H9 (cell line): ENCODE data around the gene CTU2. TPM values are rescaled to one million over a fixed set of nuclear protein-coding genes. Genes with fewer than 3 reads are reported as not detected.

ENCODE experiments used
- DNase-seq: peaks from one replicate; pipeline ENCODE4 v3.0.0-alpha.2; 2017
- H2AFZ ChIP-seq: one replicate; pipeline ENCODE4 v1.6.1; 2013; ENCODE audit warnings: mild to moderate bottlenecking, low read length, control low read depth, moderate library complexity
- H2AK5ac ChIP-seq: 2 replicates; pipeline ENCODE4 v1.6.1; 2013; ENCODE audit warnings: low read length, control low read depth, mixed read lengths; ENCODE audit not compliant: insufficient read length
- H2BK120ac ChIP-seq: one replicate; pipeline ENCODE4 v1.6.1; 2013; ENCODE audit warnings: low read depth, mild to moderate bottlenecking, low read length, control low read depth, inconsistent platforms; ENCODE audit not compliant: poor library complexity, severe bottlenecking
- H2BK12ac ChIP-seq: 2 replicates; pipeline ENCODE4 v1.6.1; 2013; ENCODE audit warnings: low read length, control low read depth, mixed read lengths, low read depth; ENCODE audit not compliant: insufficient read length
- H2BK15ac ChIP-seq: 2 replicates; pipeline ENCODE4 v1.6.1; 2013; ENCODE audit warnings: low read depth, low read length, control low read depth
- H2BK20ac ChIP-seq: one replicate; pipeline ENCODE4 v1.6.1; 2013; ENCODE audit warnings: low read depth, mild to moderate bottlenecking, low read length, control low read depth, inconsistent platforms; ENCODE audit not compliant: poor library complexity, severe bottlenecking
- H2BK5ac ChIP-seq: 2 replicates; pipeline ENCODE4 v1.6.1; 2013; ENCODE audit warnings: low read length, control low read depth, mixed read lengths; ENCODE audit not compliant: insufficient read length
- H3K14ac ChIP-seq: 2 replicates; pipeline ENCODE4 v1.6.1; 2013; ENCODE audit warnings: low read length, control low read depth; ENCODE audit not compliant: insufficient read depth
- H3K18ac ChIP-seq: 2 replicates; pipeline ENCODE4 v1.6.1; 2013; ENCODE audit warnings: low read depth, mild to moderate bottlenecking, mixed read lengths, low read length, control low read depth; ENCODE audit not compliant: insufficient read length
- H3K23ac ChIP-seq: 2 replicates; pipeline ENCODE4 v1.6.1; 2013; ENCODE audit warnings: low read length, control low read depth, mixed read lengths, low read depth; ENCODE audit not compliant: insufficient read length
- H3K23me2 ChIP-seq: 2 replicates; pipeline ENCODE4 v1.6.1; 2013; ENCODE audit warnings: low read depth, mild to moderate bottlenecking, mixed read lengths, low read length, control low read depth; ENCODE audit not compliant: insufficient read length, poor library complexity, severe bottlenecking
- H3K27ac ChIP-seq: 2 replicates; pipeline ENCODE4 v1.5.1; 2013; ENCODE audit warnings: low read length, control low read depth, mixed read lengths, low read depth; ENCODE audit not compliant: insufficient read length
- H3K27me3 ChIP-seq: 2 replicates; pipeline ENCODE4 v1.6.1; 2013; ENCODE audit warnings: low read length, control low read depth, inconsistent platforms; ENCODE audit not compliant: insufficient read depth
- H3K4ac ChIP-seq: 2 replicates; pipeline ENCODE4 v1.6.1; 2013; ENCODE audit warnings: low read depth, mild to moderate bottlenecking, control low read depth, inconsistent platforms, low read length, moderate library complexity
- H3K4me1 ChIP-seq: 2 replicates; pipeline ENCODE4 v1.6.1; 2013; ENCODE audit warnings: low read length, control low read depth, inconsistent platforms; ENCODE audit not compliant: insufficient read depth
- H3K4me2 ChIP-seq: 2 replicates; pipeline ENCODE4 v1.6.1; 2013; ENCODE audit warnings: low read length, control low read depth, mixed read lengths; ENCODE audit not compliant: insufficient read length, insufficient read depth
- H3K56ac ChIP-seq: 2 replicates; pipeline ENCODE4 v1.6.1; 2013; ENCODE audit warnings: low read depth, mild to moderate bottlenecking, mixed read lengths, low read length, control low read depth; ENCODE audit not compliant: insufficient read length
- H3K79me1 ChIP-seq: 2 replicates; pipeline ENCODE4 v1.6.1; 2013; ENCODE audit warnings: low read depth, mild to moderate bottlenecking, moderate library complexity, low read length, control low read depth, inconsistent platforms; ENCODE audit not compliant: insufficient read depth, poor library complexity, severe bottlenecking
- H3K79me2 ChIP-seq: 2 replicates; pipeline ENCODE4 v1.6.1; 2013; ENCODE audit warnings: low read length, control low read depth, inconsistent platforms; ENCODE audit not compliant: insufficient read depth
- H3K9ac ChIP-seq: 2 replicates; pipeline ENCODE4 v1.6.1; 2013; ENCODE audit warnings: low read length, control low read depth, mixed read lengths; ENCODE audit not compliant: insufficient read length; ENCODE audit errors: extremely low read depth
- H3K9me3 ChIP-seq: one replicate; pipeline ENCODE4 v1.6.1; 2013; ENCODE audit warnings: low read depth, low read length, inconsistent platforms; ENCODE audit not compliant: control insufficient read depth
- H3T11ph ChIP-seq: one replicate; pipeline ENCODE4 v1.6.1; 2013; ENCODE audit warnings: mild to moderate bottlenecking, low read length, control low read depth, inconsistent platforms
- H4K20me1 ChIP-seq: one replicate; pipeline ENCODE4 v1.6.1; 2013; ENCODE audit not compliant: control insufficient read depth, insufficient read length, insufficient read depth
- H4K5ac ChIP-seq: 2 replicates; pipeline ENCODE4 v1.6.1; 2013; ENCODE audit warnings: low read depth, mild to moderate bottlenecking, mixed read lengths, low read length, control low read depth; ENCODE audit not compliant: insufficient read length
- H4K8ac ChIP-seq: replicated peaks from 2 replicates; pipeline ENCODE4 v1.6.1; 2013; ENCODE audit warnings: low read length, control low read depth, mixed read lengths, low read depth; ENCODE audit not compliant: insufficient read length
- H4K91ac ChIP-seq: 2 replicates; pipeline ENCODE4 v1.6.1; 2013; ENCODE audit warnings: low read depth, mild to moderate bottlenecking, moderate library complexity, mixed read lengths, low read length, control low read depth; ENCODE audit not compliant: insufficient read length
- H3K27ac Mint-ChIP-seq, 3 experiments: 2 replicates in 2 of 3; 3 replicates in 1 of 3; pipeline ENCODE4 v1.8.0; 2020 to 2021; ENCODE audit warnings: mixed read lengths in 3 of 3, mild to moderate bottlenecking in 1 of 3, moderate library complexity in 1 of 3
- H3K27me3 Mint-ChIP-seq: 2 replicates; pipeline ENCODE4 v1.8.0; 2021; ENCODE audit warnings: low read depth, mild to moderate bottlenecking, moderate library complexity, mixed read lengths
- H3K36me3 Mint-ChIP-seq, 3 experiments: 2 replicates in 2 of 3; 3 replicates in 1 of 3; pipeline ENCODE4 v1.8.0; 2020 to 2021; ENCODE audit warnings: low read depth in 3 of 3, mixed read lengths in 3 of 3; ENCODE audit not compliant: insufficient read depth in 1 of 3
- H3K4me1 Mint-ChIP-seq, 2 experiments: 2 replicates each; pipeline ENCODE4 v1.8.0; 2020; ENCODE audit warnings: mixed read lengths in 2 of 2
- H3K4me3 Mint-ChIP-seq, 2 experiments: 2 replicates in 1 of 2; 3 replicates in 1 of 2; pipeline ENCODE4 v1.8.0; 2020 to 2021; ENCODE audit warnings: mild to moderate bottlenecking in 2 of 2, mixed read lengths in 2 of 2, moderate library complexity in 1 of 2
- H3K9me3 Mint-ChIP-seq, 2 experiments: 2 replicates in 1 of 2; 3 replicates in 1 of 2; pipeline ENCODE4 v1.8.0; 2020; ENCODE audit warnings: mild to moderate bottlenecking in 2 of 2, mixed read lengths in 2 of 2, moderate library complexity in 1 of 2
- WGBS: extraction: QIAGEN DNeasy Blood & Tissue Kit; methylation state at CpG from one replicate; pipeline ENCODE4 v1.1.7; 2013; ENCODE audit warnings: missing lambda C conversion rate, low lambda C conversion rate, mixed read lengths; ENCODE audit not compliant: insufficient read length; ENCODE audit errors: extremely low coverage; 5-methylcytosine and 5-hydroxymethylcytosine counted together
- total RNA-seq: library from RNA; stranded (reverse); gene quantifications from 2 replicates; pipeline ENCODE4 v1.2.1, GENCODE V29; 2021
- TF ChIP-seq, protein P1 (sequence below): fragments of 200-600 bp; sonication (generic); conservative IDR thresholded peaks from 3 replicates; pipeline ENCODE4 v1.8.0; 2021; ENCODE audit warnings: antibody characterized with exemption, mild to moderate bottlenecking

Gene CTU2
- total RNA-seq, 1 experiment from 2014 or later, result 32.8 TPM

DNA sequence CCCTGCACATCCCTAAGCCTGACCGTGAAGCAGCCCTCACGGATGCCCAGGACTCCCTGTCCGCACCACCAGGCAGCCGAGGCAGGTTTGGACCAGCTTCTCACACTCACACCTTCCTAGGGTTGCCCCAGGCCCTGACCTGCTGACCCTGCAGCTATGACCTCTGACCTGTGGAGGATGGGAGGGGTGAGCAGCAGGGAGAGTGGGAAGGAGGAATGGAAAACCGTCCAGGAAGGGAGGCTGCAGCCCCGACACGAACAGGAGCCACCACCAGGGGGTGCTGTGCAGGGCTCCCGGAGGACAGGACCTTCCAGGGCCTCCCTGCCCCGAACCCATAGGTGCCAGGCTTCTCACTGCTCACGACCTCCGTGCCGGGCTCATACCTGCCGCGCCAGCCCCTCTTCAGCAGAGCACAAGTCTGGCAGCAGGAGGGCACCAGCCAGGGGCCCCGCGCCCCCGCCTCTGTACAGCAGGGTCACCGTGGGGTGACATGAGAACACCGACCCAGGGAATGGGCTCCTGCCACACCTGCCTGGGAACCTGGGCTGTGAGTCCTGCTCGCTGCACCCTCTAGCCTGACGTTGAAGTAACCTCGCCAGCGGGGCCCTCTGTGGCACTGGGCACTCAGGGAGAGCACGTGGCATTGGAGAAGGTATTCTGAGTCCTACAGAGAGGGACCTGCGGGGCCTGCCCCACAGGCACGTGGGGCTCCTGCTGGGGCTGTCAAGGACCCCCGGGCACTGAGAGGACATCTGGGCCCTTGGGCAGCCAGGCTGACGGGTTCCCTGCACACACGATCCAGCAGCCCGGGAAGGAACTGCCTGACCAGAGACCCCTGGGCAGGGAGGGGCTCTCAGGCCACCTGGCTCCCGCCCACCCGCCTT is 37.6 kb downstream of the CTU2 start:
- Histone ChIP-seq H4K5ac (no peak overlapping the region), H3K4me2 (no peak overlapping the region), H2AFZ (no peak overlapping the region), H3K4me1 (no peaks in the 10 kb centered on the region), H2BK5ac (no peak overlapping the region), H4K8ac (no peak overlapping the region), H2BK20ac (no peak overlapping the region), H3K27me3 (no peaks in the 10 kb centered on the region), H3K27ac (no peak overlapping the region), H3K18ac (no peak overlapping the region), H2BK120ac (no peak overlapping the region), H3K23ac (no peak overlapping the region), H3K79me1 (no peaks in the 10 kb centered on the region), H3K4ac (no peak overlapping the region), H3K14ac (no peak overlapping the region), H2BK15ac (no peak overlapping the region), H4K20me1 (no peaks in the 10 kb centered on the region), H2BK12ac (no peak overlapping the region), H2AK5ac (no peak overlapping the region), H3K79me2 (no peaks in the 10 kb centered on the region), H3K9me3 (no peaks in the 10 kb centered on the region), H3T11ph (no peak overlapping the region), H4K91ac (no peak overlapping the region), H3K9ac (no peak overlapping the region), H3K23me2 (no peaks in the 10 kb centered on the region), H3K56ac (no peak overlapping the region)
- no peak overlapping the region for H3K27ac Mint-ChIP-seq
- H3K4me3 Mint-ChIP-seq, result no peak overlapping the region
- DNase-seq, result peak; percentile 87
- H3K4me1 Mint-ChIP-seq, result peaks cover 0 to 20% of the 10 kb centered on the region in 2 experiments; a peak in 2 of 4 replicates
- H3K9me3 Mint-ChIP-seq, result no peaks in the 10 kb centered on the region
- WGBS, result no CpG with 5 or more reads among the region's 32 CpGs
- TF ChIP-seq, protein P1, sequence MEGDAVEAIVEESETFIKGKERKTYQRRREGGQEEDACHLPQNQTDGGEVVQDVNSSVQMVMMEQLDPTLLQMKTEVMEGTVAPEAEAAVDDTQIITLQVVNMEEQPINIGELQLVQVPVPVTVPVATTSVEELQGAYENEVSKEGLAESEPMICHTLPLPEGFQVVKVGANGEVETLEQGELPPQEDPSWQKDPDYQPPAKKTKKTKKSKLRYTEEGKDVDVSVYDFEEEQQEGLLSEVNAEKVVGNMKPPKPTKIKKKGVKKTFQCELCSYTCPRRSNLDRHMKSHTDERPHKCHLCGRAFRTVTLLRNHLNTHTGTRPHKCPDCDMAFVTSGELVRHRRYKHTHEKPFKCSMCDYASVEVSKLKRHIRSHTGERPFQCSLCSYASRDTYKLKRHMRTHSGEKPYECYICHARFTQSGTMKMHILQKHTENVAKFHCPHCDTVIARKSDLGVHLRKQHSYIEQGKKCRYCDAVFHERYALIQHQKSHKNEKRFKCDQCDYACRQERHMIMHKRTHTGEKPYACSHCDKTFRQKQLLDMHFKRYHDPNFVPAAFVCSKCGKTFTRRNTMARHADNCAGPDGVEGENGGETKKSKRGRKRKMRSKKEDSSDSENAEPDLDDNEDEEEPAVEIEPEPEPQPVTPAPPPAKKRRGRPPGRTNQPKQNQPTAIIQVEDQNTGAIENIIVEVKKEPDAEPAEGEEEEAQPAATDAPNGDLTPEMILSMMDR, result peak; percentile 96
- H3K36me3 Mint-ChIP-seq, result no peaks in the 10 kb centered on the region; a peak in 1 of 7 replicates
- no peaks in the 10 kb centered on the region for H3K27me3 Mint-ChIP-seq
